Measurements from ENCODE around the gene ARIH2. TPM values are rescaled to one million over a fixed set of nuclear protein-coding genes. Genes with fewer than 3 reads are reported as not detected.

The ARIH2 gene
- total RNA-seq, 1 experiment from 2014 or later = 99.3 TPM

DNA sequence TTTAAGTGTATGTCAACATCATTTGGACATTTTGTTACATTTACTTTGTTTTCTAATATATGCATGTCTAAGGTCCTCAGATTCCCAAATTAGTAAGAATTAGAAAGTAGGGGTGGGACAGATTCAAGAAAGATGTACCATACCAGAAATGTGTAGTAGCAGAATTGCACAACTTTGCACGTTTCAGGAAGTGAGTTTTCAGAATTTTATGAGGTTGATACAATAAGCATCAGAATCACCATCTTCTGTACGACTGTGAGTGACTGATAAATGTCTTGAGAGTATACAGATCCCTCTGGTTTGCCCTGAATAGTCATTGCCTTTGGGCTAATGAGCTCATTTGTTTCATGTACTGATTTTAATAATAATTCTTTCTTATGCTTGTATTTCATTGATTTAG lies 9.3 kb downstream of the ARIH2 start:
- no peak for DNase-seq (ENCODE audit: extremely low read depth, low read depth)

DNA sequence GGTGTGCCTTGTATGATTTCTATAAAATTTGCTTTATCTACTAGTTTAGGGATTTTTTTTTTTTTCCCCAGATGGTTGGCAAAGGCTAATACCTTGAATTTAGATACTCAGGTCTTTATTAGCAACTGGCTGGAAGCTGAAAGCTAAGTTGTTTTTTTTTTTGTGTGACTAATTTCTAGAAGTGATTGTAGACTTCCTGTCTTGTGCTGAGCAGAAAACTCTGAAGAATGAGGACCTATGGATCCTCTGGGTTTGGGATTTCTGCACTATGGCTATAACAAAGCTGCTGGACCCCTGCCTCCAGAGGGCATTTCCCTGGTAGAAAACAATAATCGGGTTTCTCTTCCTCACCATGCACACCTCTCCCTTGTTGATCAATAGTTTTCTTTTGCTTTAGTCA lies 10.0 kb downstream of the ARIH2 start:
- DNase-seq (ENCODE audit: extremely low read depth, low read depth) = no peak

DNA sequence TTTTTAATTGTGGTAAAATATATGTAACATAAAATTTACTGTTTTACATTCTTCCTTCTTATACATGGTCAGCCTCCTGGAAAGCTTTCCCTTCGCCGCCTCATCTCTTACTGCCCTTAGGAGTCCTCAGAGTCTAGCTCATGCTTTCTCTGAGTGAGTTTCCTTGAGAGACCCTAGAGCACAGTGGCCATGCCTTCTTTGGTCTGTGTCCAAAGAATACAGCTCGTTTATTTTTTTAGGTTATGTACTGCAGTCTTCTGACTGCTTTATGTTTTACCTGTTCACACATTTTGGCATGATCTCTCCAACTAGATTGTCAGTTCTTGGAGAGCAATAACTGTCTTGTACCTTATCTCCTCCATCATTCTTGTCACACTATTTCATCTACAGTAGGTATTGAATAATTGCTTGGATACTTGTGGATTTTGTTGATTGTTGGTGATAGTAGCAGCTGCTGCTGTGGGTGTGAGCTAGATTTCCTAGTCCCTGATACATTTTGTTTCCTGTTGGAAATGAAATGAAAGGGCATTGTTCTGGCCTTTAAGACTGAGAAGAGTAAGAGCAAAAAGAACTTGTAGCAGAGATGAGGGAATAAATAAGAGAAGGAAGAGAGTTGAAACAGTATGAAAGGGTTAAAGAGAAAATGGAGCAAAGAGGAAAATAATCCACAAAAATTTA lies 10.9 kb downstream of the ARIH2 start:
- DNase-seq (ENCODE audit: extremely low read depth, low read depth) = no peak

DNA sequence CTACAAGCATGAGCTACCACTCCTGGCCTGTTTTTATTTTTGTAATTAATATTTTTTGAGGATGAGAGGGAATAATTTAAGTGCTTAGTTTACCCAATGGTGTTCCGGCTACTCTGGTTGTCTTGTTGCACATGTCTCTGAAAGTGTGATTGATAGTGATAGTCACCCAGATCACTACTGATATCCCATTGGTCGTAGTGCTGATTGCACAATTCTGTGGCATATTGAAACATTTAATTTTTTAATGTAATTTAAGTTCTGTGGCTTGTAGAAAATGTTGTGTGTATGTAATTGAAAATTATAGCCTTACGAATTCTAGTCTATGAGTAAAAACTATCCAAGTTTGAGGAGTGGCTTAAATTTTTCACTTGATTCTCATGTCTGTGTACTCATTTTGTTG lies 11.9 kb downstream of the ARIH2 start:
- DNase-seq (ENCODE audit: extremely low read depth, low read depth) = no peak

DNA sequence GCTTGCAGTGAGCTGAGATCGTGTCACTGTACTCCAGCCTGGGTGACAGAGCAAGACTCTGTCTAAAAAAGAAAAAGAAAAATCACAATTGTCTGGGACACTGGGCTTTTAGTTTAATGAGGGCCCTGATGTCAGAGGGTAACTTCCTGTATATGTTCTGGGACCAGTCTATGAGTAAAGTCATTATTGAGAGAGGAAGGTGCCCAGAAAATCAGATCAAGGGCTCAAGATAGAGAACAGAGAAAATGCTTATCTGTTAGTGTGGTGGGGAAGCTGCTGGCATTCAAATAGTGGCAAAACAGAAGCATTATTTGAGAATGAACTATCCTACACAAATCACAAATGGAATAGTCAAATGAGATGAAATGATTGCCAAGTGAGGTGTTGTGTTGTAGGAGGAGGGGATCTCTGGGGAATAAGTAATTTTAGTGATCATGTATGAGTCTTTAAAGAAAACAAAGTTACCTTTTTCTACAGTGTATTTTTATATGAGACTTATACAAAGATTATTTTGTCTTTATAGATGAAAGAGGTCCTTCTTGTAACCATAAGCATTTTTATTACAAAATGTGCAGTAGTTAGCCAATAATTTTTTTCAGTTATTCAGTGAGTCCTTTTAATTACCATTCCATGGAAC lies 13.4 kb downstream of the ARIH2 start:
- DNase-seq (ENCODE audit: extremely low read depth, low read depth) = no peak

DNA sequence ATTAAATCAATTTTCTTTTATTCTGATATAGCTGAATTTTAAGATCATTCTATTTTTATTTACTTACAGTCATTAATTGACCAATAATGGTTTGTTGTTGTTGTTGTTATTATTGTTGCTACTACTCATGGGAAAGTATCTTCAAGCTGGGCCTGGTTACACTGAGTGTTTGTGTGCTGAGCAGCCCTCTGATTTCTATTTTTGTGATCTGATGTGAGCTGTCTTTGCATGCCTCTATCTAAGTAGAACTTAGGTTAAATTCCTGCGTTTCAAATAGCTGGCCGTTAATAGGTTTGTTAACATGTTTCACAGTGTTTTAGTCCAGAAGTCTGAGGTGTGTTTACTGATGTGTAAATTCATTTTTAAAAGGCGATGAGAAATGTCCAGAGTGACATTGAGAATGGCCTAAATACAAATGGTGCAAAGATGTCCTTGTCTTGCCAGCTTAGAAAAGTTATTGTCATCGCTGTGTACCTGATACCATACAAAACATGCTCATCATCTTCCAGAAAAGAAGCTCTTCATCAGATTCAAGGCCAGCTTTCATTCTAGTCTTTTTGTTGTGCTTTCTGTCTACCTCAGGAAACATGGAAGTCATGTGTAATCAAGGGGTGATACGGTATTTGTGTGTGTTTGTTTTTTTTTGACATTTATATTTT lies 15.8 kb downstream of the ARIH2 start:
- DNase-seq (ENCODE audit: extremely low read depth, low read depth) = no peak

DNA sequence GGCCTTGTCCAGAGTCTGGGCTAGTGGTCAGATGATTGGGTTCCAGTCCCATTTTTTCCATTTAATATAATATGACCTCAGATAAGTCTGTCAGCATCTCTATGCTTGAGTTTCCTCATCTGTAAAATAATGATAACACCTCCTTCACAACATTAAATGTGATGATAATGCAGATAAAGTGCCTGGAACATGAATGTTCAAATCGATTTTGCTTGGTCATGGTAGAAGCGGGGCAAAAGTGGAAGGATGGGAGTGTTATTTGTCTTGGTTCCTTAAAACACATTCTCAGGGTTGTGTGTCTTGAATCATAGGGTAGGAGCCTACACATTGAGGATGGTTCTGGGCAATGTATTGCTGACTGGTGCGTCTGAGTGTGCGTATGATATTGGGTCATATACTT lies 16.9 kb downstream of the ARIH2 start:
- no peak for DNase-seq (ENCODE audit: extremely low read depth, low read depth)

DNA sequence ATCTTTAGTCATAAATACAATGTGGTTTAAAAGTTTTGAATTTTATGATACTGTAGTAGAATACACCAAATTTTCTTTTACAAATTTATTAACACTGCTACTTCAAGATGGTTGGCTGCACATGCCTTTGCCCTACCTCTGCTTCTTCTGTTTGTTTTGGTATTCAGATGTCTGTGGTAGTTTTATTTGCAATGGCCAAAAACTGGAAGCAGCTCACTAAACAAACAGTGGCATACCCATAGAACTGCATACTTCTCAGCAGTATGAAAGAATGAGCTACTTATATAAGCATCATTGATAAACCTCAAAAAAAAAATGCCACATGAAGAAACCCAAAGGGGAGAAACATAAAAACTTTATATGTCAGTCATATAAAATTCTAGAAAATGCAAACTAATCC lies 19.5 kb downstream of the ARIH2 start:
- no peak for DNase-seq (ENCODE audit: extremely low read depth, low read depth)

DNA sequence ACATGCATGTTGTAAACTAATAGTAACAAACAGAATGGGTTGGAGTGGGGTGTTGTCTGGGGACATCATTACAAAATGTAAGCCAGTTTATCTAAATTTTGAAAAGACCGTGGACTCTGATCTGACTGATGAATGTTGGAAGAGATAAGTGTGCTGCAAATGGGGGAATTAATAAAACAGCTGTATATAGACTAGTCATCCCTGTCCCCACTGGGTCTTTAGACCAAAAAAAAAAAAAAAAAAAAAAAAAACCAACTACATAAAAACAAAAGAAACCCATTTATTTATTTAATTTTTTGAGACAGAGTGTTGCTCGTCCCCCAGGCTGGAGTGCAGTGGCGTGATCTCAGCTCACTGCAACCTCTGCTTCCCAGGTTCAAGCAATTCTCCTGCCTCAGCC lies 20.0 kb downstream of the ARIH2 start:
- no peak for DNase-seq (ENCODE audit: extremely low read depth, low read depth)

DNA sequence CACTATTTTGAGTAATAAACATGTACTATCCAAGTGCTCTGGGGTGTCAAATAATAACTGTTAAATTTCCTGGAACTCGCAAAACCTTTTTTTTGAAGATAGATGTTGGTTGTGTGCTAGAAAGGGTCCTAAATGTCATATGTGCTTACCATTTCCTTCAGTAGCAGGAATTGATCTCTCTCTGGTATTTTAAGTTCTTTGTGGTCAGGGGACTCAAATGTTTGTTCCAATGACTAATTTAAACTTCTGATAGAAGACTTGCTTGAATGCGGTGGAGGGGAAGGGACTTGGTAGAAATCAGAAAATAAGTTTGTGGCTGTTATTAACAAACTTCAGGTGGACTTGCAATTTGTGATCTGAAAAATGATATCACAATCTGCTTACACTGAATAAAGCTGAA lies 26.8 kb downstream of the ARIH2 start:
- no peak for DNase-seq (ENCODE audit: extremely low read depth, low read depth)

DNA sequence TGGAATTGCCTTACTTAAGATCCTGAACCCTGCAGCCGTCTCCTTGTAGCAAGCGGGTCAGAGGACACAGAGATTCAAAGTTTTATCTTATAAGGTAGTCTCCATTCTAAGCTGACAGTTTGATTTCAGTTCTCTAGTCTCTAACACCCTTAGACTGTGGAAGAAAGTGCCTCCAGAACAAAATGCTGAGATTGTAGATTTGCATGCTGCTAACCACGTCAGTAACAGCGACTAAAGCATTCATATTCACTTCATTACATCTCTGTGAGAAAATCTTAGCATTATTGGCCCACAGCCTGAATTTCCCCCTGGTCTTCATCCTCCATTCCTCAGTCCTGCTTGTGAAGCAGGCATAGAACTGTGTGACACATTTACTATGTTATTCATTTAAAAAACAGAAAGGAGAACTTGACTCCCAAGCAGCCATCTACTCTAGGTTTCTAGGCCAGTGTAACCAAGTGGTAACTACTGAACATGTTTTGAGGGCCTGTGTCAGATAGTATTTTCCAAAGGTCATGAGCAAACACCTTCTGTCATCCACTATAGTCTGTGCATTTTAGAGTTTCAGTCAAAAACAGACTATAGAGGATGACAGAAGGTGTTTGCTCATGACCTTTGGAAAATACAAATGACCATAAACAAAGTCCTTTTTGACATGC lies 27.4 kb downstream of the ARIH2 start:
- DNase-seq (ENCODE audit: extremely low read depth, low read depth) = no peak

DNA sequence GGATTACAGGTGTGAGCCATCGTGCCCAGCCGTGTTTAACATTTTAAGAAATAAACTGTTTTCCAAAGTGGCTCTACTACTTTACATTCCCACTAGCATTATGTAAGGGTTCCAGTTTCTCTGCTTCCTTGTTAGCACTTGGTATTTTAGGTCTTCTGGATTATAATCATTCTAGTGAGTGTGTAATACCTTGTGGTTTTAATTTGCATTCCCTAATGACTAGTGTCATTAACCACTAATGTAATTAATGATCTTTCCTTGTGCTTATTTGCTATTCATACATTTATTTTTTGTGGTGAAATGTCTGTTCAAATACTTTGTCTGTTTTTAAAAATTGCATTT lies 30.7 kb downstream of the ARIH2 start:
- DNase-seq (ENCODE audit: extremely low read depth, low read depth) = no peak

DNA sequence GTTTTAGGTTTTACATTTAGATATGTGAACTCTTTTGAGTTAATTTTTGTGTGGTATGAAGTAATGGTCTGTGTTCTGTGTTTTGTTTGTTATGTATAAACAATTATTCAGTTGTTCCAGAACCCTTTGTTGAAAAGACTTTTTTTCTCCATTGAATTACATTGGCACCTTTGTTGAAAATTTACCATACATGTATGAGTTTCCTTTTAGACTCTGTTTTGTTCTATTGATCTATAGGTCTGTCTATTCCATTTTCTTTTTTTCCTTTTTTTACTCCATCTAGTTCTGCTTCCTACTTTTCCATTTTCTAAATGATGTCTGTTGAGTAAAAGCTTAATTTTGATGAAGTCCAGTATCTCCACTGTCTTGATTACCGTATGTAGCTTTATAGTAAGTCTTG lies 31.4 kb downstream of the ARIH2 start:
- DNase-seq (ENCODE audit: extremely low read depth, low read depth) = no peak

DNA sequence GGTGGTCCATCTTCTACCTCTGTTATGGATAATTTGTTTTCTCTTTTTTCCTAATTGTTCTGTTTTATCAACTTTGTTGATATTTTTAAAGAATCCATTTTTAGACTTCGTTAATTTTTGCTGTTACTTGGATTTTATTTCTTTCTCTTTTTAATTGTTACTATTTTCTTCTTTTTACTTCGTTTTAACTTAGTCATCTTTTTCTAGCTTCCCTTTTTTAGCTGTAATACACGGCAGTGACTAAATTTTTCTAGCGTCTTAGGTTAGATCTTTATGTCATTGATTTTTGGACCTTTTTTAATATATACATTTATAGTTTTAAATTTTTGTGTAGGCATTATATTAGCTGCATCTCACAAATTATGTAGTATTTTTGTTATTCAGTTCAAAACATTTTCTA lies 33.1 kb downstream of the ARIH2 start:
- DNase-seq (ENCODE audit: extremely low read depth, low read depth) = no peak

DNA sequence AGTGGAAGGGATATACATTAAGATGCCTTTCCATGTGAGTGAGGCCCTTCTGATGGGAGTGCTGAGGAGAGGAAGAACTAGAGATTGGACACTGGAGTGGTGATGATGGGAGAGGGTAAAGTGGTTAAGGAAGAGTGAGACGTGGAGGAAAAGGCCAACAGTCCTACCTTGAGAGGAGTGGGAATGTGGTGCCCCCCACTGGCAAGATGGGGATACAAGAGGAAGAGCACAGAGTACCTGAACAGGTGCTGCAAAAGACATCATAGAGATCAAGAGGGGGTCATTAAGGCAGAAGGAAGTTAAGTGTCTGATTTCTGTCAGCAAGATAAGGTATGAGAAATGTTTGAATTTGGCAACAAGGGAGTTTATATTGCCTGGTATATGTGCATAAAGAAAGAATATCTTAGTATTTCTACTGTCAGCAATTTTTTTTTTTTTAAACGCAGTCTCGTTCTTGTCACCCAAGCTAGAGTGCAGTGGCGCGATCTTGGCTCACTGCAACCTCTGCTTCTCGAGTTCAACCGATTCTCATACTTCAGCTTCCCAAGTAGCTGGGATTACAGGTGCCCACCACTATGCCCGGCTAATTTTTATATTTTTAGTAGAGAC lies 34.0 kb downstream of the ARIH2 start:
- DNase-seq (ENCODE audit: extremely low read depth, low read depth) = no peak

DNA sequence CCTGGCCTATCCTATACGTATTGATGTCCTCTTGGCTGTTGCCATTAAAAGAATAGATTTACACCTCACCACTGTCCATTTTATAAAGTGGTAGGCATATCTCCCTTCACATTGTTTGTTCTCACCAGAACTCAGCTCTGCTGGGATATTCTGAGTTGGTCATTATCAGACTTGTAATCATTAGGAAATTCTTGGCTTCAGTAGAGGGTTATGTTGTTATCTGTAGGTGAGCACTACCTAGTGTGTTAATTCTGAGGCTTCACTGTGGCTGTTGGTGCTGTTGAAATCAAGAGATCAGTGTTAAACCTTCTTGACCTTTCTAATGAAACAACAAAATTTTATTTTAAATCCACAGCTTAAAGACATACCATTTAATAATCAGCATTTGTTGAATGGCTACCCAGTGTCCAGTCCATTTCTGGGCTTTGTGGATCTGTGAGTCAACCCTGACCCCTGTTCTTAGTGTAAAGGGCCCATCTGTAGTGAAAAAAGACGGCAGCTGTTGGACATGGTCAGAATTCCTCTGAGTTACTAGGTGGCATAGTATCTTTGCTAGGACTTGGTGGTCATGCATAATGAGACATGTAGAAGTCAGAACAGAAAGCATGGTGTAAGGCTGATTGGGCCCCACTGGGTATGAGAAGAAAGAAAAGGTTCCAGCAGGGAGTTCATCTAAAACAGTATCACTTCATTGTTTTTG lies 38.5 kb downstream of the ARIH2 start:
- DNase-seq (ENCODE audit: extremely low read depth, low read depth) = no peak

DNA sequence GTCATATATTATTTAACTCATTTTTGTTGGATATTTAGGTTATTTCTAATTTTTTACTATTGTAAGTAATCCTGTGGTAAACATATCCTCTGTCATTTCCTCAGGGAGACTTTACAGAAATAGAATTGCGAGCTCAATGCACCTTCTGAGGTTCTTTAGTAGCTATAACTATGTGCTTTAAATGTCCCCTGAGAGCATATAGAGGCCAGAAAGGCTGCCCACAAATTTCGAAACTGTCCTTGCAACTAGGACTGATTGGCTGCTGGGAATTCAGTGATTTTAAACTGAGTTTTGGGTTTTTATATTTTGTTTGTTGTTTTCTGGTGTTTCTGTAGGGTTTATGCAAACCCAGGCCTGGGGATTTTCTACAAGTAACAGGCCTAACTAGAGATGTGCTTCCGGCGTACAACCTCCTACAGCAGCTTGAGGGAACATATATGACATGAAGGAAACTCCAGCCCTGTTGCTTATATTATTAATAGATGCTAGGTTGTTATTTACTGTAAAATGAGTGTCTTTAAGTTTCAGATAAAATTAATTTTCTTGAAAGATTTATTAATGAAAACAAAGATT lies 42.3 kb downstream of the ARIH2 start:
- DNase-seq (ENCODE audit: extremely low read depth, low read depth) = no peak

DNA sequence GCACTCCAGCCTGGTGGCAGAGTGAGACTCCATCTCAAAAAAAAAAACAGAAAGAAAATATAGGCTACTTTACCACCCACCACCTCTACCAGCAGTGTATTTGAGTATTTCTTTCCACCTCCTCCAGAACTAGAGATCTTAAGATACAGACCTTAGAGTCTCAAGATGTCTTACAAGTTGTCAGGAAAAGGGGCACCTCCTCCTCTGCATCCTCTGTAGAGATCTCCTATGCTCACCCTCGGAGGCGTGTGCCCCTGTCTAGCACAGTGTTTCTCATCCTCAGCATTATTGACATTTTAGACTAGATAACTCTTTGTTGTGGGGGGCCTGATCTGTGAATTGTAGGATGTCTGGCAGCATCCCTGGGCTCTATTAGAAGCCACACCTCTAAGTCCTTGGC lies 43.7 kb downstream of the ARIH2 start:
- no peak for DNase-seq (ENCODE audit: extremely low read depth, low read depth)

DNA sequence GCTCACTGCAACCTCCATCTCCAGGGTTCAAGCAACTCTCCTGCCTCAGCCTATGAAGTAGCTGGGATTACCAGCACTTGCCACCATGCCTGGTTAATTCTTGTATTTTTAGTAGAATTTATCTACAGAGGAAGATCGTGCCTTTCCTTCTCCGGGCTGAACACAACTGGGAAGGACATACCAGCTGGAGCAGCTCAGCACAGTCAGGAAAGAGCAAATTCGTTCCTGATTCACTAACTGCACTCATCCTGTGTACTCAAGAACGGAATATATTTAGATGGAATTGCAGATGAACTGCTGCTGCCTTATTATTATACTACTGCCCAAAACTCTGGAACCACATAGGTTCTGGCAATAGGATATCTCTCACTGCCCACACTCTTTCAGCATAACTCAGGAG lies 44.3 kb downstream of the ARIH2 start:
- no peak for DNase-seq (ENCODE audit: extremely low read depth, low read depth)

DNA sequence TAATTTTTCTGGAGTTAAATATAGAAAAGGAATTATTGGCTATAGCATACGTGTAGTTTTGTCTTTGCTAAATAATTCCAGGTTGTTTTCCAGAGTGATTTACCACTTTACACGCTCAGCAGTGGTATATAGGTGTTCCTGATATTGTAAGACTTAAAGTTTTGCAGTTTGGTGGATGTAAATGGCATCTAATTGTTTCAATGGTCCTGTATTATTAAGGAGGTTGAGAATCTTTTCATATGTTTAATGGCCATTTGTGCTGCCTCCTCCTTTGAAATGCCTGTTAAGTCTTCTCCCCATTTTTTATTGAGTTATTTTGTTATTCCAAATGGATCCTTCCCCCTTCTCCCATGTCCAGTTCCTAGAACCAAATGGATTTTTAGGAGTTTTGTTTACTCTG lies 44.9 kb downstream of the ARIH2 start:
- DNase-seq (ENCODE audit: extremely low read depth, low read depth) = no peak

DNA sequence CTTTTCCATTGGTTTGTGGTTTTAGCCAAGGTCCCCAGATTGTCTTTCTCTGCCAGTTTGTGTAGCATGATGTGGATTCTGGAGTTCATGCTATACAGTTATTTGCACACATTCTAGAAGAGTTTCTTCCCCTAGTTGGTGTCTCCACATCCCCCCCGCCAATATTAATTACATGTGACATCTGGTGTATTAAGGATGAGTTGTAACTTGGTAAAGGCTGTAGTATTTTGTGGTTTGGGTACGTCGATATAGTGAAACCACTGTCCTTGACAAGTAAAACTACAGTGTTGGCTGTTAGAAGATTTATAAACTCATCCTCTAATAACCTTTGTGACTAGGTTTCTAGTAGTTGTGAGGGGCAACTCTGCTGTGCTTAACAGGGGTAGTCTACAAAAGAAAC lies 47.7 kb downstream of the ARIH2 start:
- no peak for DNase-seq (ENCODE audit: extremely low read depth, low read depth)
